Gastroesophageal sphincter (tissue), 3 donors: ENCODE measurements around the gene FLT3.

Experiments
- CTCF ChIP-seq, 4 experiments: fragments of 200-600 bp in 2 of 4; fragments of 450-650 bp in 2 of 4; sonication (generic) in 1 of 4; IDR thresholded peaks; one replicate each; pipeline ENCODE4 v1.5.1; 2017 to 2019; ENCODE audit warnings: antibody characterized with exemption in 4 of 4, mild to moderate bottlenecking in 2 of 4, moderate library complexity in 2 of 4
- EP300 ChIP-seq: sonication (generic); formaldehyde crosslinking; IDR thresholded peaks from one replicate; pipeline ENCODE4 v1.6.1; 2017; ENCODE audit warnings: antibody characterized with exemption, mild to moderate bottlenecking
- POLR2A ChIP-seq, 2 donors: fragments of 450-650 bp; IDR thresholded peaks; one replicate each; pipeline ENCODE4 v1.6.1; 2017; ENCODE audit warnings: antibody characterized with exemption in 2 of 2, mild to moderate bottlenecking in 2 of 2, moderate library complexity in 1 of 2

DNA sequence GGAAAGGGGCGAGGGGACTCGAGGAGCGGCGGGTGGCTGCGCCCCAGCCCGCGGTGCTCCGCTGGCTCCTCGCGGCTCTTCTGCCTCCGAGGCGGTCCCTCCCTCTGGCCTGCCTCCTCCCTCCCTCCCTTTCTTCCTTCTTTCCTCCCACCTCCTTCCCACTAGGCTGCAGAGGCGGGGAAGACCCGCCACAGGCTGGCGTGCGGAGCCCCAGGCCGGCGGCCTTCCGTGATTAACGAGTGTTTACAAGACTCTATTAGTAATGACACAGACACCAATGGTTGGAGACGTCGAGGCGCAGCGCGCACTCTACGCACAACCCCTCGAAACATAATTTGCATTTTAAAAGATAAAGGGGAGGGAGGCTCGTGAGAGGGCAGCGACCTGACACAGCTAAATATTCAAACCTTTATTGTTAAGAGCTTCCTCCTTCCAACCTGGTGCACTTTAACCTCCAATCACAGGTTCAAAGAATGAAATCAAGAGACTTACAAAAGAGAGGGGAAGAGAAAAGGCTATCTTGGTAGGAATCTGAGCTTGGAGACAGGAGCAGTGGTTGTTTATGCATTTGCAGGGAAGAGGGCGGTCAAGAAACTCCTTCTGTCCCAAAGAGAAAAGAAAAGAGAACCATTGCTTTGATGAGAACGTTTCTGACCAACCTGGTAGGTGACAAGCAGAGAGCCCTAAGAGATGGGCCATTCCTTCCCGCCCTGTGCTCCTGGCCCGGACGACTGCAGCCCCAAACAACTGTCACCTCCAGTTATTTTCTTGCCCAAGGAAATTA is 131.1 kb downstream of the FLT3 start, which contains the start of gene CDX2:
- TF ChIP-seq CTCF (IDR thresholded peaks at IDR 0.05) (no peak), POLR2A (IDR thresholded peaks at IDR 0.05) (no peak), EP300 (no peak)
